C4-2B (cell line): ENCODE data around the gene DNAJA4.

Source experiments
- ZFX ChIP-seq: fragments of 450-650 bp; IDR thresholded peaks from 2 replicates; pipeline ENCODE4 v1.6.1; 2017
- TF ChIP-seq, protein P1 (sequence below): fragments of 450-650 bp; conservative IDR thresholded peaks from 2 replicates; pipeline ENCODE4 v1.5.1; 2017; ENCODE audit warnings: mild to moderate bottlenecking

DNA sequence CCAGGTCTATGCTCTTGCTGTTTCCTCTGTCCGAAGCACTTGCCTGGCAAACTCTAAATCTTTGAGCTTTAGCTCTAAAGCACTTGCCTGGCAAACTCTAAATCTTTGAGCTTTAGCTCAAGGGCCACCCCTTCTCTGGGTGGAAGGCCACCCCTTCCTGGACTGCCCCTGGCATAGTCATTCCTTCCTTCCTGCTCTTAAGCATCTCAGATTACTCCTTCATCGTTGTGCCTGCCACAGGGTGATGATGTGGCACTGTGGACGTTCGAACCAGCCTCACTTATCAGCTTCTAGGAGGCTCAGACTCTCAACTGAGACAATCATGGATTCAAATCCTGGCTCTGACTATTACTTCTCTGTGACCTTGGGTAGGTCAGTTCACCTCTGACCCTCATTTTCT, 65.3 kb downstream of the DNAJA4 start:
- TF ChIP-seq, protein P1, sequence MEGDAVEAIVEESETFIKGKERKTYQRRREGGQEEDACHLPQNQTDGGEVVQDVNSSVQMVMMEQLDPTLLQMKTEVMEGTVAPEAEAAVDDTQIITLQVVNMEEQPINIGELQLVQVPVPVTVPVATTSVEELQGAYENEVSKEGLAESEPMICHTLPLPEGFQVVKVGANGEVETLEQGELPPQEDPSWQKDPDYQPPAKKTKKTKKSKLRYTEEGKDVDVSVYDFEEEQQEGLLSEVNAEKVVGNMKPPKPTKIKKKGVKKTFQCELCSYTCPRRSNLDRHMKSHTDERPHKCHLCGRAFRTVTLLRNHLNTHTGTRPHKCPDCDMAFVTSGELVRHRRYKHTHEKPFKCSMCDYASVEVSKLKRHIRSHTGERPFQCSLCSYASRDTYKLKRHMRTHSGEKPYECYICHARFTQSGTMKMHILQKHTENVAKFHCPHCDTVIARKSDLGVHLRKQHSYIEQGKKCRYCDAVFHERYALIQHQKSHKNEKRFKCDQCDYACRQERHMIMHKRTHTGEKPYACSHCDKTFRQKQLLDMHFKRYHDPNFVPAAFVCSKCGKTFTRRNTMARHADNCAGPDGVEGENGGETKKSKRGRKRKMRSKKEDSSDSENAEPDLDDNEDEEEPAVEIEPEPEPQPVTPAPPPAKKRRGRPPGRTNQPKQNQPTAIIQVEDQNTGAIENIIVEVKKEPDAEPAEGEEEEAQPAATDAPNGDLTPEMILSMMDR: no peak
- no peak for TF ChIP-seq ZFX
